Endothelial cell of umbilical vein (primary cell): ENCODE measurements around the gene GYS2. TPM values are rescaled to one million over a fixed set of nuclear protein-coding genes. Genes with fewer than 3 reads are reported as not detected.

Experiments
- BruUV-seq: library from RNA; stranded (reverse); fragments of 400-500 nt; replicated peaks from 2 replicates; lab custom pipeline; 2021; lab: Mats Ljungman, UMichigan
- CTCF ChIA-PET: fragments of 300-600, 350-600 bp; sonication (Branson Sonifier 250); formaldehyde crosslinking; loops from one replicate; lab custom pipeline; 2021; ENCODE audit warnings: antibody characterized with exemption, inconsistent platforms; lab: Charles Lee
- POLR2A ChIA-PET: fragments of 300-600, 350-600 bp; sonication (Branson Sonifier 250); formaldehyde crosslinking; loops from one replicate; lab custom pipeline; 2021; ENCODE audit warnings: antibody characterized with exemption, inconsistent platforms; lab: Charles Lee
- DNase-seq: peaks from one replicate; pipeline ENCODE4 v3.0.0-alpha.2; 2011; ENCODE audit warnings: low read depth, low spot score
- FAIRE-seq: peaks from 2 replicates; lab custom pipeline; 2011; peaks lifted over from hg19 to GRCh38; lab: Jason Lieb, UNC
- H2AFZ ChIP-seq: 2 replicates; pipeline ENCODE4 v1.6.0; 2012; ENCODE audit warnings: low read depth, low read length, control low read depth, inconsistent platforms
- H3K27ac ChIP-seq: 2 replicates; pipeline ENCODE4 v1.5.1; 2011; ENCODE audit warnings: low read depth, mild to moderate bottlenecking, control low read depth, low read length, moderate library complexity; ENCODE audit not compliant: insufficient read depth
- H3K27me3 ChIP-seq, 2 experiments: 2 replicates each; pipeline versions ENCODE4 v1.6.0 to v1.6.1; 2011; ENCODE audit warnings: low read length in 2 of 2, mixed read lengths in 1 of 2; ENCODE audit not compliant: control insufficient read depth in 2 of 2, insufficient read depth in 2 of 2
- H3K36me3 ChIP-seq, 2 experiments: 2 replicates in 1 of 2; 3 replicates in 1 of 2; pipeline ENCODE4 v1.5.1; 2011; ENCODE audit warnings: low read length in 2 of 2, mild to moderate bottlenecking in 1 of 2, moderate library complexity in 1 of 2; ENCODE audit not compliant: control insufficient read depth in 2 of 2, insufficient read depth in 2 of 2; ENCODE audit errors: extremely low read depth in 1 of 2
- H3K4me1 ChIP-seq: 3 replicates; pipeline ENCODE4 v1.5.1; 2011; ENCODE audit warnings: mild to moderate bottlenecking, low read length; ENCODE audit not compliant: control insufficient read depth, insufficient read depth; ENCODE audit errors: extremely low read depth
- H3K4me2 ChIP-seq: 2 replicates; pipeline ENCODE4 v1.6.1; 2011; ENCODE audit warnings: low read length, control low read depth, mixed read lengths; ENCODE audit not compliant: insufficient read depth
- H3K4me3 ChIP-seq, 3 experiments: fragments of 200-600 bp in 1 of 3; sonication (generic), shearing (Covaris generic) in 1 of 3; replicated peaks in 1 of 3; 2 replicates each; pipeline ENCODE4 v1.5.1; 2011 to 2016; ENCODE audit warnings: control low read depth in 3 of 3, low read length in 3 of 3, mild to moderate bottlenecking in 2 of 3, inconsistent platforms in 1 of 3, low read depth in 1 of 3, moderate library complexity in 1 of 3; ENCODE audit not compliant: insufficient read depth in 1 of 3
- H3K79me2 ChIP-seq: 2 replicates; pipeline ENCODE4 v1.6.0; 2012; ENCODE audit warnings: low read length, inconsistent platforms; ENCODE audit not compliant: control insufficient read depth, insufficient read depth
- H3K9ac ChIP-seq: replicated peaks from 2 replicates; pipeline ENCODE3; 2011; ENCODE audit warnings: low read length, control low read depth; ENCODE audit not compliant: insufficient read depth; ENCODE audit errors: extremely low read depth
- H3K9me1 ChIP-seq: replicated peaks from 3 replicates; pipeline ENCODE4 v1.6.0; 2011; ENCODE audit warnings: mild to moderate bottlenecking, low read length; ENCODE audit not compliant: control insufficient read depth, insufficient read depth; ENCODE audit errors: extremely low read depth
- H3K9me3 ChIP-seq: replicated peaks from 2 replicates; pipeline ENCODE4 v1.5.1; 2012; ENCODE audit warnings: low read length, inconsistent platforms; ENCODE audit not compliant: control insufficient read depth, insufficient read depth
- H4K20me1 ChIP-seq: replicated peaks from 2 replicates; pipeline ENCODE3; 2011; ENCODE audit warnings: mild to moderate bottlenecking, low read length; ENCODE audit not compliant: control insufficient read depth, insufficient read depth; ENCODE audit errors: extremely low read depth
- EZH2 ChIP-seq: IDR thresholded peaks from 2 replicates; pipeline ENCODE4 v1.6.1; 2012; ENCODE audit warnings: borderline replicate concordance, low read depth, mild to moderate bottlenecking, moderate library complexity, low read length, inconsistent platforms; ENCODE audit not compliant: severe bottlenecking
- FOS ChIP-seq: IDR thresholded peaks from 2 replicates; pipeline ENCODE4 v1.6.1; 2011; ENCODE audit warnings: mild to moderate bottlenecking, low read length, moderate library complexity, borderline replicate concordance; ENCODE audit not compliant: insufficient read depth
- GATA2 ChIP-seq: IDR thresholded peaks from 2 replicates; pipeline ENCODE4 v1.7.0; 2011; ENCODE audit warnings: low read depth, mild to moderate bottlenecking, moderate library complexity, mixed read lengths, low read length; ENCODE audit not compliant: insufficient read length, insufficient read depth
- JUN ChIP-seq: IDR thresholded peaks from 2 replicates; pipeline ENCODE4 v1.6.1; 2011; ENCODE audit warnings: borderline replicate concordance, low read depth; ENCODE audit not compliant: insufficient read length, insufficient read depth
- MYC ChIP-seq: IDR thresholded peaks from one replicate; pipeline ENCODE4 v1.6.1; 2011; ENCODE audit warnings: mild to moderate bottlenecking, low read depth, low read length
- POLR2A ChIP-seq: IDR thresholded peaks from 2 replicates; pipeline ENCODE4 v1.6.1; 2012; ENCODE audit warnings: low read depth, mild to moderate bottlenecking, control low read depth, low read length
- POLR2AphosphoS5 ChIP-seq: IDR thresholded peaks from 2 replicates; pipeline ENCODE4 v1.6.1; 2012; ENCODE audit warnings: low read depth, mild to moderate bottlenecking, control low read depth, low read length, moderate library complexity; ENCODE audit not compliant: insufficient read depth
- dilution Hi-C: fragments of 300-500 bp; cut with MboI; formaldehyde crosslinking; loops from one replicate; pipeline ENCODE4 v1.15.0; 2019; ENCODE audit warnings: low sequenced_read_pairs; ENCODE audit not compliant: extremely low pct_ligation_motif_present
- intact Hi-C: fragments of 100-400 bp; cut with micrococcal nuclease; formaldehyde crosslinking; loops from one replicate; pipeline ENCODE4 v1.10.0; 2022
- polyA plus RNA-seq, 4 experiments: library from polyadenylated mRNA; depleted of rRNA in 3 of 4; stranded (reverse) in 3 of 4; unstranded in 1 of 4; fragments of >200 nt; gene quantifications; 2 replicates each; pipeline versions ENCODE4 v1.2.1 to v1.2.3, GENCODE V29; 2011 to 2012; ENCODE audit warnings: missing spikeins in 1 of 4
- total RNA-seq: library from RNA; stranded (reverse); gene quantifications from 2 replicates; pipeline ENCODE4 v1.2.3, GENCODE V29; 2021
- TF ChIP-seq, protein P1 (sequence below): IDR thresholded peaks from 2 replicates; pipeline ENCODE4 v1.6.1; 2011; ENCODE audit not compliant: insufficient read depth, insufficient read length
- TF ChIP-seq, protein P2 (sequence below), 2 donors: IDR thresholded peaks; 1 replicate in 1 of 2; 2 replicates in 1 of 2; pipeline ENCODE4 v1.5.1; 2011; ENCODE audit warnings: low read length in 2 of 2, mild to moderate bottlenecking in 2 of 2, moderate library complexity in 2 of 2, control low read depth in 1 of 2, inconsistent platforms in 1 of 2, low read depth in 1 of 2; ENCODE audit not compliant: insufficient read depth in 1 of 2; ENCODE audit errors: extremely low read depth in 1 of 2

The GYS2 gene
- total and polyA plus RNA-seq, 2 donors (not counting 3 experiments of a cell fraction or from before 2014, with no cell fraction given), result 0.04 TPM; not detected in 1

- dilution Hi-C loops, result no loop called here
- no peaks in the 10 kb centered on the region for H3K9me1 ChIP-seq
- no peak overlapping the region for H3K9ac ChIP-seq
- TF ChIP-seq POLR2AphosphoS5 (no peak), POLR2A (no peak), FOS (no peak), GATA2 (no peak), EZH2 (no peak), MYC (no peak), JUN (no peak)
- TF ChIP-seq, protein P1, sequence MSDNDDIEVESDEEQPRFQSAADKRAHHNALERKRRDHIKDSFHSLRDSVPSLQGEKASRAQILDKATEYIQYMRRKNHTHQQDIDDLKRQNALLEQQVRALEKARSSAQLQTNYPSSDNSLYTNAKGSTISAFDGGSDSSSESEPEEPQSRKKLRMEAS, result no peak
- TF ChIP-seq, protein P2, sequence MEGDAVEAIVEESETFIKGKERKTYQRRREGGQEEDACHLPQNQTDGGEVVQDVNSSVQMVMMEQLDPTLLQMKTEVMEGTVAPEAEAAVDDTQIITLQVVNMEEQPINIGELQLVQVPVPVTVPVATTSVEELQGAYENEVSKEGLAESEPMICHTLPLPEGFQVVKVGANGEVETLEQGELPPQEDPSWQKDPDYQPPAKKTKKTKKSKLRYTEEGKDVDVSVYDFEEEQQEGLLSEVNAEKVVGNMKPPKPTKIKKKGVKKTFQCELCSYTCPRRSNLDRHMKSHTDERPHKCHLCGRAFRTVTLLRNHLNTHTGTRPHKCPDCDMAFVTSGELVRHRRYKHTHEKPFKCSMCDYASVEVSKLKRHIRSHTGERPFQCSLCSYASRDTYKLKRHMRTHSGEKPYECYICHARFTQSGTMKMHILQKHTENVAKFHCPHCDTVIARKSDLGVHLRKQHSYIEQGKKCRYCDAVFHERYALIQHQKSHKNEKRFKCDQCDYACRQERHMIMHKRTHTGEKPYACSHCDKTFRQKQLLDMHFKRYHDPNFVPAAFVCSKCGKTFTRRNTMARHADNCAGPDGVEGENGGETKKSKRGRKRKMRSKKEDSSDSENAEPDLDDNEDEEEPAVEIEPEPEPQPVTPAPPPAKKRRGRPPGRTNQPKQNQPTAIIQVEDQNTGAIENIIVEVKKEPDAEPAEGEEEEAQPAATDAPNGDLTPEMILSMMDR (IDR thresholded peaks at IDR 0.05; ENCODE audit: extremely low read depth in 1 of 2, insufficient read depth in 1 of 2, low read depth in 1 of 2, low read length in 2 of 2), result no peak
- H3K79me2 ChIP-seq, result no peaks in the 10 kb centered on the region
- POLR2A ChIA-PET, result interaction anchor here (1.1 kb wide), 1 partner anchor 116 kb away, joined by 3 read pairs; the partner anchor contains the start of gene LDHB
- no peaks in the 10 kb centered on the region for H3K9me3 ChIP-seq
- no peak overlapping the region for H3K4me3 ChIP-seq
- no peaks in the 10 kb centered on the region for H4K20me1 ChIP-seq
- H2AFZ ChIP-seq, result no peak overlapping the region
- H3K27ac ChIP-seq, result no peak overlapping the region
- FAIRE-seq (no peak), DNase-seq (no peak)
- CTCF ChIA-PET, result interaction anchor here (1.2 to 1.8 kb wide), 2 partner anchors 8 to 15 kb away, joined by 4 to 5 read pairs; no protein-coding TSS in a partner anchor
- BruUV-seq, result no TSS peak
- H3K4me1 ChIP-seq, result no peaks in the 10 kb centered on the region
- H3K36me3 ChIP-seq, result no peaks in the 10 kb centered on the region
- peaks cover 0 to 6% of the 10 kb centered on the region in 2 experiments for H3K27me3 ChIP-seq
- H3K4me2 ChIP-seq, result no peak overlapping the region
- intact Hi-C loops, result no loop called here
These were observed 62.9 kb downstream of the GYS2 start for GRCh38 chr12:21541773-21542172.
